Gastrocnemius medialis (tissue), 4 donors: ENCODE results near the gene DNAJC22. TPM values are rescaled to one million over a fixed set of nuclear protein-coding genes. Genes with fewer than 3 reads are reported as not detected.

Source experiments
- ATAC-seq, 2 donors: fragments of 150-250 bp; one replicate each; pipeline ENCODE4 v1.9.1; 2016
- DNase-seq, 2 donors: peaks; one replicate each; pipeline ENCODE4 v3.0.0-alpha.2; 2019
- H3K27ac ChIP-seq, 4 donors: fragments of 200-600 bp; sonication (generic); 1 replicate in 1 of 4; 2 replicates in 3 of 4; pipeline ENCODE4 v1.5.1; 2016 to 2018; ENCODE audit warnings: mild to moderate bottlenecking in 2 of 4, moderate library complexity in 1 of 4
- H3K27me3 ChIP-seq, 3 donors: fragments of 200-600 bp; sonication (generic) in 2 of 3; 1 replicate in 1 of 3; 2 replicates in 2 of 3; pipeline versions ENCODE4 v1.5.1 to v1.6.0; 2016 to 2019; ENCODE audit warnings: mild to moderate bottlenecking in 1 of 3, moderate library complexity in 1 of 3
- H3K36me3 ChIP-seq, 2 donors: fragments of 200-600 bp; sonication (generic) in 1 of 2; one replicate each; pipeline ENCODE4 v1.5.1; 2017 to 2018
- H3K4me1 ChIP-seq, 2 donors: fragments of 200-600 bp; sonication (generic) in 1 of 2; one replicate each; pipeline ENCODE4 v1.5.1; 2016 to 2017; ENCODE audit warnings: mild to moderate bottlenecking in 2 of 2
- H3K4me3 ChIP-seq, 4 donors: fragments of 200-600 bp; sonication (generic) in 3 of 4; 1 replicate in 1 of 4; 2 replicates in 3 of 4; pipeline ENCODE4 v1.5.1; 2016 to 2019; ENCODE audit warnings: mild to moderate bottlenecking in 2 of 4
- H3K9me3 ChIP-seq, 3 donors: fragments of 200-600 bp; sonication (generic) in 2 of 3; 1 replicate in 1 of 3; 2 replicates in 2 of 3; pipeline ENCODE4 v1.5.1; 2016 to 2019
- CTCF ChIP-seq, 5 experiments: fragments of 450-650 bp in 3 of 5; fragments of 200-600 bp in 2 of 5; sonication (generic) in 2 of 5; IDR thresholded peaks in 4 of 5; conservative IDR thresholded peaks in 1 of 5; 1 replicate in 4 of 5; 2 replicates in 1 of 5; pipeline ENCODE4 v1.5.1; 2016 to 2019; ENCODE audit warnings: antibody characterized with exemption in 5 of 5, mild to moderate bottlenecking in 3 of 5, moderate library complexity in 3 of 5
- POLR2A ChIP-seq, 2 donors: fragments of 450-650 bp; IDR thresholded peaks; one replicate each; pipeline ENCODE4 v1.6.1; 2017; ENCODE audit warnings: antibody characterized with exemption in 2 of 2, mild to moderate bottlenecking in 2 of 2, moderate library complexity in 2 of 2
- in situ Hi-C, 4 donors: fragments of 200-750 bp; cut with MboI; loops; one replicate each; pipeline versions ENCODE4 v1.15.0 to v1.8.0; 2017; ENCODE audit warnings: low sequenced_read_pairs in 4 of 4
- intact Hi-C: fragments of 100-400 bp; cut with DNase I; formaldehyde crosslinking; loops from one replicate; pipeline ENCODE4 v1.15.1; 2023; ENCODE audit warnings: low total_unique reads
- total RNA-seq, 4 donors: library from RNA; depleted of rRNA; stranded (reverse); fragments of >200 nt; gene quantifications; one replicate each; pipeline versions ENCODE4 v1.1.0 to v1.2.3, GENCODE V29; 2016

The DNAJC22 gene
- total RNA-seq, 4 donors from 2014 or later, result 0.24 TPM; not detected in 3

- in situ Hi-C loops (loop anchor here in 2 of 4 donors (10.0 kb wide), 1 partner anchor 156 kb away; no protein-coding TSS in a partner anchor), intact Hi-C loops (loop anchor here (1.0 kb wide), 3 partner anchors 156 to 222 kb away; no protein-coding TSS in a partner anchor)
- ATAC-seq, result peak; percentile 79 to 94
- Histone ChIP-seq H3K4me3 (no peak overlapping the region), H3K4me1 (peaks cover 0 to 7% of the 10 kb centered on the region in 2 donors), H3K9me3 (no peaks in the 10 kb centered on the region), H3K36me3 (no peaks in the 10 kb centered on the region), H3K27me3 (no peaks in the 10 kb centered on the region), H3K27ac (no peak overlapping the region)
- TF ChIP-seq POLR2A (IDR thresholded peaks at IDR 0.05) (no peak), CTCF (IDR thresholded peaks at IDR 0.05 in 4 of 5, conservative IDR thresholded peaks at IDR 0.05 in 1 of 5) (peak; percentile 82 to 92 (median 84))
- DNase-seq, result peak in 1 of 2 donors; percentile 53
These were observed 11.9 kb downstream of the DNAJC22 start for GRCh38 chr12:49358483-49359141.

- intact Hi-C loops (loop anchor here (1.0 kb wide), 1 partner anchor 206 kb away; no protein-coding TSS in a partner anchor), in situ Hi-C loops (loop anchor here (5.0 to 10.0 kb wide), 2 partner anchors 155 to 158 kb away; no protein-coding TSS in a partner anchor)
- H3K36me3 ChIP-seq, result no peaks in the 10 kb centered on the region
- no peak for ATAC-seq
- H3K4me1 ChIP-seq, result peaks cover 0 to 7% of the 10 kb centered on the region in 2 donors
- no peak for TF ChIP-seq POLR2A (IDR thresholded peaks at IDR 0.05)
- no peak for TF ChIP-seq CTCF (IDR thresholded peaks at IDR 0.05 in 4 of 5, conservative IDR thresholded peaks at IDR 0.05 in 1 of 5)
- H3K27ac ChIP-seq, result no peak overlapping the region
- H3K27me3 ChIP-seq, result no peaks in the 10 kb centered on the region
- no peak for DNase-seq
- no peaks in the 10 kb centered on the region for H3K9me3 ChIP-seq
- H3K4me3 ChIP-seq, result no peak overlapping the region
These were observed 13.0 kb downstream of the DNAJC22 start for GRCh38 chr12:49359671-49360070.

- H3K9me3 ChIP-seq, result no peaks in the 10 kb centered on the region
- H3K36me3 ChIP-seq, result no peaks in the 10 kb centered on the region
- peaks cover 4 to 14% of the 10 kb centered on the region in 2 donors for H3K4me1 ChIP-seq
- no peak for DNase-seq
- no peak for ATAC-seq
- no peak overlapping the region for H3K27ac ChIP-seq
- in situ Hi-C loops, result loop anchor here in 2 of 4 donors (5.0 kb wide), 1 partner anchor 155 kb away; no protein-coding TSS in a partner anchor
- TF ChIP-seq POLR2A (IDR thresholded peaks at IDR 0.05) (no peak), CTCF (IDR thresholded peaks at IDR 0.05 in 4 of 5, conservative IDR thresholded peaks at IDR 0.05 in 1 of 5) (no peak)
- H3K27me3 ChIP-seq, result no peaks in the 10 kb centered on the region
- intact Hi-C loops, result no loop called here
- H3K4me3 ChIP-seq, result no peak overlapping the region
These were observed 15.4 kb downstream of the DNAJC22 start for GRCh38 chr12:49362077-49362476.

GRCh38 chr12:49364989-49365388 is 18.3 kb downstream of the DNAJC22 start:
- H3K36me3 ChIP-seq, result no peaks in the 10 kb centered on the region
- no peaks in the 10 kb centered on the region for H3K27me3 ChIP-seq
- ATAC-seq (no peak), DNase-seq (no peak)
- no peak for TF ChIP-seq CTCF (IDR thresholded peaks at IDR 0.05 in 4 of 5, conservative IDR thresholded peaks at IDR 0.05 in 1 of 5)
- TF ChIP-seq POLR2A (IDR thresholded peaks at IDR 0.05), result no peak
- in situ Hi-C loops, result loop anchor here in 2 of 4 donors (5.0 kb wide), 1 partner anchor 152 kb away; no protein-coding TSS in a partner anchor
- H3K4me3 ChIP-seq, result no peak overlapping the region
- H3K27ac ChIP-seq, result peak overlapping the region in 1 of 4 donors; percentile 97
- peaks cover 23 to 26% of the 10 kb centered on the region in 2 donors for H3K4me1 ChIP-seq
- H3K9me3 ChIP-seq, result no peaks in the 10 kb centered on the region
- intact Hi-C loops, result no loop called here
